ENCODE results near the gene ATP2B2.
"Not testable (repeated sequence)": the region's sequence is repeated elsewhere in the genome, so short reads cannot be mapped to it uniquely, and the experiment has no call there.

ATP2B2 gene

GRCh38 chr3:10317311-10317960 lies 187.9 kb downstream of the ATP2B2 start:
- DNase-seq = no peak

GRCh38 chr3:10315771-10316344 lies 189.5 kb downstream of the ATP2B2 start:
- DNase-seq = no peak

- DNase-seq = no peak
Measured at GRCh38 chr3:10315101-10315500, 190.3 kb downstream of the ATP2B2 start.

GRCh38 chr3:10312861-10313260 lies 192.5 kb downstream of the ATP2B2 start:
- DNase-seq = no peak

- no peak for DNase-seq
Measured at GRCh38 chr3:10312391-10312790, 193.0 kb downstream of the ATP2B2 start.

GRCh38 chr3:10311710-10312109 lies 193.7 kb downstream of the ATP2B2 start:
- no peak for DNase-seq

- DNase-seq = no peak
Measured at GRCh38 chr3:10310578-10310977, 194.8 kb downstream of the ATP2B2 start.

GRCh38 chr3:10309736-10310135 lies 195.7 kb downstream of the ATP2B2 start:
- no peak for DNase-seq

GRCh38 chr3:10308678-10309077 lies 196.7 kb downstream of the ATP2B2 start:
- no peak for DNase-seq

- no peak for DNase-seq
Measured at GRCh38 chr3:10306156-10306555, 199.2 kb downstream of the ATP2B2 start.

- no peak for DNase-seq
Measured at GRCh38 chr3:10305331-10305902, 200.0 kb downstream of the ATP2B2 start.

GRCh38 chr3:10304905-10305304 lies 200.5 kb downstream of the ATP2B2 start:
- no peak for DNase-seq

- no peak for DNase-seq
Measured at GRCh38 chr3:10303785-10304184, 201.6 kb downstream of the ATP2B2 start.

GRCh38 chr3:10303105-10303504 lies 202.3 kb downstream of the ATP2B2 start:
- DNase-seq = no peak

GRCh38 chr3:10300087-10300486 lies 205.3 kb downstream of the ATP2B2 start:
- no peak for DNase-seq

GRCh38 chr3:10299679-10300078 lies 205.7 kb downstream of the ATP2B2 start:
- DNase-seq = no peak

GRCh38 chr3:10299175-10299574 lies 206.2 kb downstream of the ATP2B2 start:
- no peak for DNase-seq

GRCh38 chr3:10298064-10298463 lies 207.3 kb downstream of the ATP2B2 start:
- not testable (repeated sequence) for DNase-seq

- DNase-seq = no peak
Measured at GRCh38 chr3:10294030-10294586, 211.3 kb downstream of the ATP2B2 start.

GRCh38 chr3:10292505-10293419 lies 212.6 kb downstream of the ATP2B2 start, which contains the start of gene GHRL:
Gene GHRL (minus strand): TSS chr3:10292947. CDS start chr3:10290180, 2,767 bp downstream.
- no peak for DNase-seq

GRCh38 chr3:10291641-10292040 lies 213.7 kb downstream of the ATP2B2 start:
- no peak for DNase-seq

- DNase-seq = no peak
Measured at GRCh38 chr3:10290481-10291176, 214.8 kb downstream of the ATP2B2 start.

Measured in cerebellar nuclear complex (tissue), 1 donor.